ENCODE measurements around the gene RAB6C. TPM values are rescaled to one million over a fixed set of nuclear protein-coding genes. Genes with fewer than 3 reads are reported as not detected.
A peak's percentile ranks its signal among the peaks of the same experiment; 100 is the strongest.
"Not testable (repeated sequence)": the region's sequence is repeated elsewhere in the genome, so short reads cannot be mapped to it uniquely, and the experiment has no call there.

The RAB6C gene
- total and polyA plus RNA-seq, 4 donors: 0.36 TPM; not detected in 3

DNA sequence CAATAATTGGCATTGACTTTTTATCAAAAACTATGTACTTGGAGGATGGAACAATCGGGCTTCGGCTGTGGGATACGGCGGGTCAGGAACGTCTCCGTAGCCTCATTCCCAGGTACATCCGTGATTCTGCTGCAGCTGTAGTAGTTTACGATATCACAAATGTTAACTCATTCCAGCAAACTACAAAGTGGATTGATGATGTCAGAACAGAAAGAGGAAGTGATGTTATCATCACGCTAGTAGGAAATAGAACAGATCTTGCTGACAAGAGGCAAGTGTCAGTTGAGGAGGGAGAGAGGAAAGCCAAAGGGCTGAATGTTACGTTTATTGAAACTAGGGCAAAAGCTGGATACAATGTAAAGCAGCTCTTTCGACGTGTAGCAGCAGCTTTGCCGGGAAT is 780 bp downstream of the RAB6C start:
- ATAC-seq (ENCODE audit: low FRiP score); H3K36me3 ChIP-seq (ENCODE audit: control insufficient read depth in 1 of 2, insufficient read depth in 2 of 2, low read length in 1 of 2); DNase-seq; H3K9me3 ChIP-seq (ENCODE audit: control insufficient read depth, low read length); intact Hi-C loops (cut with DNase I); H3K4me3 ChIP-seq (ENCODE audit: low read length in 2 of 2); H3K27ac ChIP-seq (ENCODE audit: low read depth in 1 of 2, low read length in 2 of 2); H3K4me1 ChIP-seq (ENCODE audit: control insufficient read depth in 1 of 2, insufficient read depth in 2 of 2, low read length in 2 of 2); H3K27me3 ChIP-seq (ENCODE audit: control insufficient read depth in 1 of 2, insufficient read depth in 2 of 2, low read length in 1 of 2): not testable (repeated sequence)
- 6 to 9% methylated on average over 3 to 4 of the region's 13 CpGs for WGBS, 2 donors

- H3K36me3 ChIP-seq (ENCODE audit: control insufficient read depth in 1 of 2, insufficient read depth in 2 of 2, low read length in 1 of 2); ATAC-seq (ENCODE audit: low FRiP score); H3K4me3 ChIP-seq (ENCODE audit: low read length in 2 of 2); H3K27ac ChIP-seq (ENCODE audit: low read depth in 1 of 2, low read length in 2 of 2); H3K4me1 ChIP-seq (ENCODE audit: control insufficient read depth in 1 of 2, insufficient read depth in 2 of 2, low read length in 2 of 2); H3K27me3 ChIP-seq (ENCODE audit: control insufficient read depth in 1 of 2, insufficient read depth in 2 of 2, low read length in 1 of 2); DNase-seq; intact Hi-C loops (cut with DNase I); H3K9me3 ChIP-seq (ENCODE audit: control insufficient read depth, low read length): not testable (repeated sequence)
- WGBS, 2 donors: 50 to 64% methylated on average over 7 of the region's 7 CpGs
These were observed 2.2 kb downstream of the RAB6C start for GRCh38 chr2:129981689-129982088.

DNA sequence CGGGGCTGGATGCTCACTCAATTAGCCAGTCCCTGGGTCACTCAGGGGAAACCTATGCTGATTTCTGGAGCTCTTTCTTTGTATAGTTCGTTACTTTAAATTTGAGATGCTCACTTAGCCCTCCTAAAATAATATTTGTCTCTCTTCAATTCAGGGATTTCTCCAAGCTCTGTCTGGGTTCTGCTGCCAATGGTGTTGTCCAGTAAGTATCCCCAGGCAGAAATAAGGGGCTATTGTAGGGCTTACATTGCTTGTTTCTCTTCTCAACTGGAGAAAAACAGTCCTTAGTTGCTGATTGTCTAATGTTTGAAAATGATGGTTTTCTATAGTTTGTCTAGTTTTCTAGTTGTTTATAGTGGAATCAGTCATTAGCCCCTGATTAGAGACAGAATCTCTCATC is 5.0 kb downstream of the RAB6C start:
- H3K36me3 ChIP-seq (ENCODE audit: control insufficient read depth in 1 of 2, insufficient read depth in 2 of 2, low read length in 1 of 2): no peaks in the 10 kb centered on the region
- H3K27ac ChIP-seq (ENCODE audit: low read depth in 1 of 2, low read length in 2 of 2): no peak overlapping the region
- WGBS, 2 donors: 65 to 80% methylated on average over 2 of the region's 2 CpGs
- no peak overlapping the region for H3K4me3 ChIP-seq (ENCODE audit: low read length in 2 of 2)
- ATAC-seq (ENCODE audit: low FRiP score) (no peak), DNase-seq (no peak)
- intact Hi-C loops (cut with DNase I): no loop called here
- no peaks in the 10 kb centered on the region for H3K27me3 ChIP-seq (ENCODE audit: control insufficient read depth in 1 of 2, insufficient read depth in 2 of 2, low read length in 1 of 2)
- no peaks in the 10 kb centered on the region for H3K4me1 ChIP-seq (ENCODE audit: control insufficient read depth in 1 of 2, insufficient read depth in 2 of 2, low read length in 2 of 2)
- H3K9me3 ChIP-seq (ENCODE audit: control insufficient read depth, low read length): no peaks in the 10 kb centered on the region

DNA sequence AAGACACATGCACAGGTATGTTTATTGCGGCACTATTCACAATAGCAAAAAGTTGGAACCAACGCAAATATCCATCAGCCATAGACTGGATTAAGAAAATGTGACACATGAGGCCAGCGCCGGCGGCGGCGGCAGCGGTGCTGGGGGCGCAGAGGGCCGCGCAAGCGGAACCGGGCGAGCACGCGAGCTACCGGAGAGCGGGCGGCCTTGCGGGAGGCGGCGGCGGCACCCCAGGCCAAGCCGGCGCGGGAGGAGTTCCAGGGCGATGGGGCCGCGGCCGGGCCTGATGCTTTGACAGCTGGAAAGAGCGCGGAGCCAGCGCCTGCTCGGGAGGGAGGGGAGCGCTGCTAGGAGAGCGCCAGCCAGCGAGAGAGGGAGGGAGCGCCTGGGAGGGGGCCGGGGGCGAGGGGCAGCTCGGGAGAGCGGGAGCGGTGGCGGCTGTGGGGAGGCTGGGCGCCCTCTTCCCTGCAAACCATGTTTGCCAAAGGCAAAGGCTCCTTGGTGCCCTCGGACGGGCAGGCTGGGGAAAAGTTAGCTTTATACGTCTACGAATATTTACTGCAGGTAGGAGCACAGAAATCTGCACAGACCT is 13.0 kb downstream of the RAB6C start:
- H3K4me3 ChIP-seq (ENCODE audit: low read length in 2 of 2); H3K27ac ChIP-seq (ENCODE audit: low read depth in 1 of 2, low read length in 2 of 2); H3K4me1 ChIP-seq (ENCODE audit: control insufficient read depth in 1 of 2, insufficient read depth in 2 of 2, low read length in 2 of 2); H3K27me3 ChIP-seq (ENCODE audit: control insufficient read depth in 1 of 2, insufficient read depth in 2 of 2, low read length in 1 of 2); H3K9me3 ChIP-seq (ENCODE audit: control insufficient read depth, low read length); intact Hi-C loops (cut with DNase I); DNase-seq; H3K36me3 ChIP-seq (ENCODE audit: control insufficient read depth in 1 of 2, insufficient read depth in 2 of 2, low read length in 1 of 2); ATAC-seq (ENCODE audit: low FRiP score): not testable (repeated sequence)
- 3% methylated on average over 28 to 47 of the region's 49 CpGs for WGBS, 2 donors

DNA sequence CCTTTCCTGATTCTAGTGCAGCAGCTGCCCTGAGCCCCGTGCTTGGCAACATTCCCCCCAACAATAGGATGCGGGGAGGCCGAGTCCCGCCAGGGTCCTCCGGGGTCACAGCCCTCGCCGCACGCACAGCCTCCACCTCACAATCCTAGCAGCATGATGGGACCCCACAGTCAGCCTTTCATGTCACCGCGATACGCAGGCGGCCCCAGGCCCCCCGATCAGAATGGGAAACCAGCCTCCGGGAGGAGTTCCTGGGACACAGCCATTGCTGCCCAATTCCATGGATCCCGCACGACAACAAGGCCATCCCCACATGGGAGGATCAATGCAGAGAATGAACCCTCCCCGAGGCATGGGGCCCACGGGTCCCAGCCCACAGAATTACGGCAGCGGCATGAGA is 13.7 kb downstream of the RAB6C start:
- DNase-seq; H3K9me3 ChIP-seq (ENCODE audit: control insufficient read depth, low read length); ATAC-seq (ENCODE audit: low FRiP score); H3K4me3 ChIP-seq (ENCODE audit: low read length in 2 of 2); intact Hi-C loops (cut with DNase I); H3K4me1 ChIP-seq (ENCODE audit: control insufficient read depth in 1 of 2, insufficient read depth in 2 of 2, low read length in 2 of 2); H3K36me3 ChIP-seq (ENCODE audit: control insufficient read depth in 1 of 2, insufficient read depth in 2 of 2, low read length in 1 of 2); H3K27ac ChIP-seq (ENCODE audit: low read depth in 1 of 2, low read length in 2 of 2); H3K27me3 ChIP-seq (ENCODE audit: control insufficient read depth in 1 of 2, insufficient read depth in 2 of 2, low read length in 1 of 2): not testable (repeated sequence)
- WGBS, 2 donors: 33 to 36% methylated on average over 19 to 20 of the region's 20 CpGs

DNA sequence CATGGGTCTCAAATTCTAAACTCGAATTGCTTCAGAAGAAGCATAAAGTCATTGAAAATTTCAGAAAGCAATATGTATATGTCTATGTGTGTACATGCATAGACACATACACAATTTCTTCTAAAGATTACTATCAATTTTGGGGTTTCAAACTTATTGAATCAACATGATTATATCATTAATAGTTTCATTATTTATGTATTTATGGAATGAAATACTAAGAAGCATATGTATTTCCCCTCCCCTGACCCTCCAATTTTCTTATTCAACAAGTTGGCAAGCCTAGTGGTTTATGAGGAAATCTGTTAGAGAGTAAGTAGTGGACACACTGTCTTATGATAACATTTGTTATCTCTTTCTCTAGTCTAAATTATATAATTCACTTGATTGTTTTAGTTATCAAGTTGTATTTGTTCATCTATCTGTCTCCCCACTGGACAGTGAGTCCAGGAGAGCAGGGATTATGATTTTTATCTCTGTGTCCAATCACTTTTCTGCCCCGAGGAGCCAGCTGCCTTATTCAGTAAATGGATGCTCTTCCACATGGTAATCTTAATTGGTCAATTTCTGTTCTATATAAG is 17.3 kb downstream of the RAB6C start:
- 60 to 69% methylated on average over 2 of the region's 2 CpGs for WGBS, 2 donors
- H3K4me3 ChIP-seq (ENCODE audit: low read length in 2 of 2); ATAC-seq (ENCODE audit: low FRiP score); H3K4me1 ChIP-seq (ENCODE audit: control insufficient read depth in 1 of 2, insufficient read depth in 2 of 2, low read length in 2 of 2); H3K27ac ChIP-seq (ENCODE audit: low read depth in 1 of 2, low read length in 2 of 2); DNase-seq; H3K27me3 ChIP-seq (ENCODE audit: control insufficient read depth in 1 of 2, insufficient read depth in 2 of 2, low read length in 1 of 2); H3K9me3 ChIP-seq (ENCODE audit: control insufficient read depth, low read length); H3K36me3 ChIP-seq (ENCODE audit: control insufficient read depth in 1 of 2, insufficient read depth in 2 of 2, low read length in 1 of 2); intact Hi-C loops (cut with DNase I): not testable (repeated sequence)

- H3K27ac ChIP-seq (ENCODE audit: low read depth in 1 of 2, low read length in 2 of 2); H3K27me3 ChIP-seq (ENCODE audit: control insufficient read depth in 1 of 2, insufficient read depth in 2 of 2, low read length in 1 of 2); ATAC-seq (ENCODE audit: low FRiP score); intact Hi-C loops (cut with DNase I); DNase-seq; H3K4me3 ChIP-seq (ENCODE audit: low read length in 2 of 2); H3K4me1 ChIP-seq (ENCODE audit: control insufficient read depth in 1 of 2, insufficient read depth in 2 of 2, low read length in 2 of 2); H3K9me3 ChIP-seq (ENCODE audit: control insufficient read depth, low read length); H3K36me3 ChIP-seq (ENCODE audit: control insufficient read depth in 1 of 2, insufficient read depth in 2 of 2, low read length in 1 of 2): not testable (repeated sequence)
- whole genome bisulfite sequencing, 2 donors: 75 to 76% methylated on average over 6 of the region's 6 CpGs
These were observed 19.3 kb downstream of the RAB6C start for GRCh38 chr2:129998771-129999170.

- H3K36me3 ChIP-seq (ENCODE audit: control insufficient read depth in 1 of 2, insufficient read depth in 2 of 2, low read length in 1 of 2); intact Hi-C loops (cut with DNase I); H3K9me3 ChIP-seq (ENCODE audit: control insufficient read depth, low read length); H3K4me3 ChIP-seq (ENCODE audit: low read length in 2 of 2); H3K4me1 ChIP-seq (ENCODE audit: control insufficient read depth in 1 of 2, insufficient read depth in 2 of 2, low read length in 2 of 2); H3K27ac ChIP-seq (ENCODE audit: low read depth in 1 of 2, low read length in 2 of 2); H3K27me3 ChIP-seq (ENCODE audit: control insufficient read depth in 1 of 2, insufficient read depth in 2 of 2, low read length in 1 of 2); ATAC-seq (ENCODE audit: low FRiP score): not testable (repeated sequence)
- DNase-seq: peak in 1 of 2 donors; percentile 71
- WGBS, 2 donors: 3 to 6% methylated on average over 37 to 40 of the region's 42 CpGs
These were observed 26.4 kb downstream of the RAB6C start for GRCh38 chr2:130005862-130006261.

DNA sequence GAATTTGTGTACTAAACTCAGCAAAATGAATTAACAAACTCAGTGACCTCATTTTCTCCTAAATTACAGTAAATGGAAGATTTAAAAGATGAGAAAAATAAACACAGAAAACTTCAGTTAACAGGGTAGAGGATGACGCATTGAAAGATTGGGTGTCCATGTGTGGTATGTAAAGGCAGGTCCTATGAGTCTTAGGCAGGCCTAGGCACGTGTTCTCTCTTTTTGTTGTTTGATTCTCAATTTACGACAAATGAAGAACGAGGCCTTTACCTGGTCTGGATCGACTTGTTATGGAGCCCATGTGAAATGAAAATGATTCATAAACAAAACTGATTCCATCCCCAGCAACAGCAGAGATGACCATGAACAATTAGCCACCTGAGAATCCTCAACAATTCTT is 37.2 kb downstream of the RAB6C start:
- DNase-seq; H3K27ac ChIP-seq (ENCODE audit: low read depth in 1 of 2, low read length in 2 of 2); H3K4me1 ChIP-seq (ENCODE audit: control insufficient read depth in 1 of 2, insufficient read depth in 2 of 2, low read length in 2 of 2); H3K27me3 ChIP-seq (ENCODE audit: control insufficient read depth in 1 of 2, insufficient read depth in 2 of 2, low read length in 1 of 2); H3K36me3 ChIP-seq (ENCODE audit: control insufficient read depth in 1 of 2, insufficient read depth in 2 of 2, low read length in 1 of 2); H3K9me3 ChIP-seq (ENCODE audit: control insufficient read depth, low read length); H3K4me3 ChIP-seq (ENCODE audit: low read length in 2 of 2); intact Hi-C loops (cut with DNase I); ATAC-seq (ENCODE audit: low FRiP score): not testable (repeated sequence)
- WGBS, 2 donors: 61 to 73% methylated on average over 5 of the region's 5 CpGs
